ENCODE results near the gene KCNQ4. TPM values are rescaled to one million over a fixed set of nuclear protein-coding genes. Genes with fewer than 3 reads are reported as not detected.

Gene KCNQ4
- total RNA-seq, 6 experiments from 2014 or later, result 0.05 TPM; not detected in 5

DNA sequence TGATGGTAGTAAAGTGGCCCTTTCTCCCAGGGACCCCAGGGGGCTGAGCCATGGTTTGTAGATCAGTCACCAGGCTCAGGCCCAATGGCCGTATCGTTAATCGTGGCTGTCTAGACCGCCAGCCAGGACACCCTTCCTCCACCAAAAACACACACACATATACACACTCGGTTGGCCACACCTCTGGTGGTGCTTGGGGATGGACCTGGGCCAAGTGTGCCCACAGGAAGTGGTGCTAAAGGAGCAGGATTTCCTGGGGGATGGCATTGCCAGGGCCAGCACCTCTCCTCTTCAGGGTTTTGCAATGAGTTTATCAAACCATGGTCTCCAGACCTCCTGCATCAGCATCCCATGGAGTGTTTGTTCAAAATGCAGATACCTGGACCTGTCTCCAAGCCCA is 42.4 kb downstream of the KCNQ4 start:
- H3K4me1 Mint-ChIP-seq (ENCODE audit: low read depth), result peaks cover 19% of the 10 kb centered on the region
- TF ChIP-seq CTCF (IDR thresholded peaks at IDR 0.05), result no peak
- H3K27me3 Mint-ChIP-seq (ENCODE audit: insufficient read depth), result peaks cover 19% of the 10 kb centered on the region
- H3K27ac Mint-ChIP-seq, result no peak overlapping the region
- H3K36me3 Mint-ChIP-seq (ENCODE audit: low read depth), result no peaks in the 10 kb centered on the region
- no peak overlapping the region for H3K4me3 Mint-ChIP-seq
- DNase-seq, result no peak
- no peaks in the 10 kb centered on the region for H3K9me3 Mint-ChIP-seq

- no peaks in the 10 kb centered on the region for H3K36me3 Mint-ChIP-seq (ENCODE audit: low read depth)
- H3K27me3 Mint-ChIP-seq (ENCODE audit: insufficient read depth), result peaks cover 15% of the 10 kb centered on the region
- H3K27ac Mint-ChIP-seq, result no peak overlapping the region
Observed at GRCh38 chr1:40829631-40830245, 46.2 kb downstream of the KCNQ4 start.

GRCh38 chr1:40830419-40830943 is 46.9 kb downstream of the KCNQ4 start:
- no peaks in the 10 kb centered on the region for H3K9me3 Mint-ChIP-seq
- DNase-seq, result no peak
- TF ChIP-seq CTCF (IDR thresholded peaks at IDR 0.05), result no peak

More at GRCh38 chr1:40829631-40830245, 46.2 kb downstream of the KCNQ4 start:
- DNase-seq, result no peak
- Mint-ChIP-seq H3K9me3 (no peaks in the 10 kb centered on the region), H3K4me1 (ENCODE audit: low read depth) (peaks cover 13% of the 10 kb centered on the region), H3K4me3 (no peak overlapping the region)
- TF ChIP-seq CTCF (IDR thresholded peaks at IDR 0.05), result no peak

GRCh38 chr1:40831001-40831732 is 47.6 kb downstream of the KCNQ4 start:
- H3K9me3 Mint-ChIP-seq, result no peaks in the 10 kb centered on the region
- DNase-seq, result no peak
- TF ChIP-seq CTCF (IDR thresholded peaks at IDR 0.05), result no peak
- H3K27ac Mint-ChIP-seq, result no peak overlapping the region
- H3K4me3 Mint-ChIP-seq, result no peak overlapping the region
- 0 out of 2 replicates have a peak, but pooled peaks cover 3% of the 10 kb centered on the region for H3K4me1 Mint-ChIP-seq (ENCODE audit: low read depth)
- H3K36me3 Mint-ChIP-seq (ENCODE audit: low read depth), result no peaks in the 10 kb centered on the region
- peaks cover 14% of the 10 kb centered on the region for H3K27me3 Mint-ChIP-seq (ENCODE audit: insufficient read depth)

More at GRCh38 chr1:40830419-40830943, 46.9 kb downstream of the KCNQ4 start:
- no peak overlapping the region for H3K27ac Mint-ChIP-seq
- no peak overlapping the region for H3K4me3 Mint-ChIP-seq
- H3K36me3 Mint-ChIP-seq (ENCODE audit: low read depth), result no peaks in the 10 kb centered on the region
- peaks cover 14% of the 10 kb centered on the region for H3K27me3 Mint-ChIP-seq (ENCODE audit: insufficient read depth)
- peaks cover 5% of the 10 kb centered on the region; the same call in 1 of the 2 replicates for H3K4me1 Mint-ChIP-seq (ENCODE audit: low read depth)

DNA sequence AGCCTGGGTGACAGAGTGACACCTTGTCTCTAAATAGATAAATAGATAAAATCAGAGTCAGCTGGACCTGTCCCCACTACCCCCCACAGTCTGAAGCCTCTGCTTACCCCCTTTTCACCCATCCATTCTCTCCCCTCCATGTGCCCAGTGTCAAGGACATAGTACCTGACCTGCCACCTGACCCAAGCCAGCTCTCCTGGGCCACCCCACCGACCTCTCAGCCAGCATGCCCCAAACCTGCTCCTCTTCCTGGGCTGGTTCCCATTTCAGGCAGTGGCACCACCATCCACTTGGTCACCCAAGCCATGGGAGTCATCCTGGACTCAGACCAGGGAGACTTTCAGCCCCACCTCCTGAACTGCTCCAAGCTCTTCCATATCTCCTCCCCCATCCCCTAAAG is 50.4 kb downstream of the KCNQ4 start:
- no peak overlapping the region for H3K4me3 Mint-ChIP-seq
- DNase-seq, result no peak
- no peaks in the 10 kb centered on the region for H3K9me3 Mint-ChIP-seq
- no peak for TF ChIP-seq CTCF (IDR thresholded peaks at IDR 0.05)
- H3K4me1 Mint-ChIP-seq (ENCODE audit: low read depth), result no peaks in the 10 kb centered on the region
- H3K36me3 Mint-ChIP-seq (ENCODE audit: low read depth), result no peaks in the 10 kb centered on the region
- no peak overlapping the region for H3K27ac Mint-ChIP-seq
- peaks cover 18% of the 10 kb centered on the region for H3K27me3 Mint-ChIP-seq (ENCODE audit: insufficient read depth)
